Measurements from ENCODE around the gene EID2.

DNA sequence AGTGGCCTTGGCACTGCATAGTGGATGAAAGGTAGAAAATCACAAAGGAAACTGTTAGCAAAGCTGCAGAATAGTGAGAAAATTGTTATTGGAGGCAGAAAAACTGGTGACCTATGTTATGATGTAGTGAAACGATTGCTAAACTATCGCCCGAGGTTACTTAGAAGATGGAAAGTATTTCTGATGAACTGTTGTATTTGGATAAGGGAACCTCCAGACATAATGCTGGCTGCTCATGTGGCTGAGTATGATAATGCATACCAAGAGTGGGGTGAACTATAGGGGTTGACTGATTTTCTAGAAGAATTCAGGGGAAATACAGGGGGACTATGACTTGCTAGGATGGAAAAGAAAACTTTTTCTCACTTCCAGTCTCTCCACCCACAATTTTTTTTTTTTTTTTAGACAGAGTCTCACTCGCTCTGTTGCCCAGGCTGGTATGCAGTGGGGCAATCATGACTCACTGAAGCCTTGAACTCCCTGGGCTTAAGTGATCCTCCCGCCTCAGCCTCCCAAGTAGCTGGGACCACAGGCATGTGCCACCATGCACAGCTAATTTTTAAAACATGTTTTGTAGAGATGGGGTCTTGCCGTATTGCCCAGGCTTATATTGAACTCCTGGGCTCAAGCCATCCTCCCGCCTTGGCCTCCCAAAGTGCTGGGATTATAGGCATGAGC, 4.4 kb upstream of the EID2 start:
- TF ChIP-seq POLR2A (IDR thresholded peaks at IDR 0.05; ENCODE audit: low read depth, low read length) = no peak
- TF ChIP-seq POLR2AphosphoS5 (IDR thresholded peaks at IDR 0.05; ENCODE audit: low read depth, low read length) = no peak
- no peak for TF ChIP-seq TAF1 (IDR thresholded peaks at IDR 0.05; ENCODE audit: borderline replicate concordance, low read depth, low read length)

Measured in GM12892 (cell line).